ENCODE data around the gene TOP2B. TPM values are rescaled to one million over a fixed set of nuclear protein-coding genes. Genes with fewer than 3 reads are reported as not detected.
A peak's percentile ranks its signal among the peaks of the same experiment; 100 is the strongest.

The TOP2B gene
- total and polyA plus RNA-seq, 9 of the 15 experiments (the other 6 are each of a cell fraction or from before 2014, with no cell fraction given): 45.3 to 186 (median 134) TPM

DNA sequence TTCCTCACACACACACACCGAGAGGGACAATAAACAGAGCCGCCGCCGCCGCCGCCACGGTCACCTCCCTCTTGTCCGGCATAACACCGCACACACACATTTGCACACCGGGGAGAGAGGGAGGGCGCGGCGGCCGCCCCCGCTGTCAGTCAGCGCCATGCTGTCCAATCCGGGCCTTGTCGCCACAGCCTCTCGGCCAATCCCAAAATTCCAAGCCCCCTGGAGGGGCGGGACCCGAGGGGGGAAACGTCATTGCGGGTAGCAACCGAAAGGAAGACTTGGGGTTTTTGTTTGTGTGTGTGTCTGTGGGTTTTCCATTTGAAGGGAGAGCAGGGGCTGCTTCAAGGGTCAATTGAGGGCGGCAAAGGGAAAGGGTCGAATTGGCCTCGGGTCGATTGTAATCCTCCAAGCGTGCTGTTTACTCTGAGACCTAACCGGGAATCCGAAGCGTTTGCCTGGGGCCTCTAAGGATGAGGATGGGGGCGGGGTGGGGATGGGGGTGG, at the start of gene TOP2B (continued):
- TF ChIP-seq, protein P1, sequence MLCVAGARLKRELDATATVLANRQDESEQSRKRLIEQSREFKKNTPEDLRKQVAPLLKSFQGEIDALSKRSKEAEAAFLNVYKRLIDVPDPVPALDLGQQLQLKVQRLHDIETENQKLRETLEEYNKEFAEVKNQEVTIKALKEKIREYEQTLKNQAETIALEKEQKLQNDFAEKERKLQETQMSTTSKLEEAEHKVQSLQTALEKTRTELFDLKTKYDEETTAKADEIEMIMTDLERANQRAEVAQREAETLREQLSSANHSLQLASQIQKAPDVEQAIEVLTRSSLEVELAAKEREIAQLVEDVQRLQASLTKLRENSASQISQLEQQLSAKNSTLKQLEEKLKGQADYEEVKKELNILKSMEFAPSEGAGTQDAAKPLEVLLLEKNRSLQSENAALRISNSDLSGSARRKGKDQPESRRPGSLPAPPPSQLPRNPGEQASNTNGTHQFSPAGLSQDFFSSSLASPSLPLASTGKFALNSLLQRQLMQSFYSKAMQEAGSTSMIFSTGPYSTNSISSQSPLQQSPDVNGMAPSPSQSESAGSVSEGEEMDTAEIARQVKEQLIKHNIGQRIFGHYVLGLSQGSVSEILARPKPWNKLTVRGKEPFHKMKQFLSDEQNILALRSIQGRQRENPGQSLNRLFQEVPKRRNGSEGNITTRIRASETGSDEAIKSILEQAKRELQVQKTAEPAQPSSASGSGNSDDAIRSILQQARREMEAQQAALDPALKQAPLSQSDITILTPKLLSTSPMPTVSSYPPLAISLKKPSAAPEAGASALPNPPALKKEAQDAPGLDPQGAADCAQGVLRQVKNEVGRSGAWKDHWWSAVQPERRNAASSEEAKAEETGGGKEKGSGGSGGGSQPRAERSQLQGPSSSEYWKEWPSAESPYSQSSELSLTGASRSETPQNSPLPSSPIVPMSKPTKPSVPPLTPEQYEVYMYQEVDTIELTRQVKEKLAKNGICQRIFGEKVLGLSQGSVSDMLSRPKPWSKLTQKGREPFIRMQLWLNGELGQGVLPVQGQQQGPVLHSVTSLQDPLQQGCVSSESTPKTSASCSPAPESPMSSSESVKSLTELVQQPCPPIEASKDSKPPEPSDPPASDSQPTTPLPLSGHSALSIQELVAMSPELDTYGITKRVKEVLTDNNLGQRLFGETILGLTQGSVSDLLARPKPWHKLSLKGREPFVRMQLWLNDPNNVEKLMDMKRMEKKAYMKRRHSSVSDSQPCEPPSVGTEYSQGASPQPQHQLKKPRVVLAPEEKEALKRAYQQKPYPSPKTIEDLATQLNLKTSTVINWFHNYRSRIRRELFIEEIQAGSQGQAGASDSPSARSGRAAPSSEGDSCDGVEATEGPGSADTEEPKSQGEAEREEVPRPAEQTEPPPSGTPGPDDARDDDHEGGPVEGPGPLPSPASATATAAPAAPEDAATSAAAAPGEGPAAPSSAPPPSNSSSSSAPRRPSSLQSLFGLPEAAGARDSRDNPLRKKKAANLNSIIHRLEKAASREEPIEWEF (CRISPR knock-in tag; IDR thresholded peaks at IDR 0.05): no peak
- TF ChIP-seq, protein P2, sequence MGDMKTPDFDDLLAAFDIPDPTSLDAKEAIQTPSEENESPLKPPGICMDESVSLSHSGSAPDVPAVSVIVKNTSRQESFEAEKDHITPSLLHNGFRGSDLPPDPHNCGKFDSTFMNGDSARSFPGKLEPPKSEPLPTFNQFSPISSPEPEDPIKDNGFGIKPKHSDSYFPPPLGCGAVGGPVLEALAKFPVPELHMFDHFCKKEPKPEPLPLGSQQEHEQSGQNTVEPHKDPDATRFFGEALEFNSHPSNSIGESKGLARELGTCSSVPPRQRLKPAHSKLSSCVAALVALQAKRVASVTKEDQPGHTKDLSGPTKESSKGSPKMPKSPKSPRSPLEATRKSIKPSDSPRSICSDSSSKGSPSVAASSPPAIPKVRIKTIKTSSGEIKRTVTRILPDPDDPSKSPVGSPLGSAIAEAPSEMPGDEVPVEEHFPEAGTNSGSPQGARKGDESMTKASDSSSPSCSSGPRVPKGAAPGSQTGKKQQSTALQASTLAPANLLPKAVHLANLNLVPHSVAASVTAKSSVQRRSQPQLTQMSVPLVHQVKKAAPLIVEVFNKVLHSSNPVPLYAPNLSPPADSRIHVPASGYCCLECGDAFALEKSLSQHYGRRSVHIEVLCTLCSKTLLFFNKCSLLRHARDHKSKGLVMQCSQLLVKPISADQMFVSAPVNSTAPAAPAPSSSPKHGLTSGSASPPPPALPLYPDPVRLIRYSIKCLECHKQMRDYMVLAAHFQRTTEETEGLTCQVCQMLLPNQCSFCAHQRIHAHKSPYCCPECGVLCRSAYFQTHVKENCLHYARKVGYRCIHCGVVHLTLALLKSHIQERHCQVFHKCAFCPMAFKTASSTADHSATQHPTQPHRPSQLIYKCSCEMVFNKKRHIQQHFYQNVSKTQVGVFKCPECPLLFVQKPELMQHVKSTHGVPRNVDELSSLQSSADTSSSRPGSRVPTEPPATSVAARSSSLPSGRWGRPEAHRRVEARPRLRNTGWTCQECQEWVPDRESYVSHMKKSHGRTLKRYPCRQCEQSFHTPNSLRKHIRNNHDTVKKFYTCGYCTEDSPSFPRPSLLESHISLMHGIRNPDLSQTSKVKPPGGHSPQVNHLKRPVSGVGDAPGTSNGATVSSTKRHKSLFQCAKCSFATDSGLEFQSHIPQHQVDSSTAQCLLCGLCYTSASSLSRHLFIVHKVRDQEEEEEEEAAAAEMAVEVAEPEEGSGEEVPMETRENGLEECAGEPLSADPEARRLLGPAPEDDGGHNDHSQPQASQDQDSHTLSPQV (IDR thresholded peaks at IDR 0.05): no peak
- TF ChIP-seq MCM7 (IDR thresholded peaks at IDR 0.05) (no peak), TEAD1 (CRISPR knock-in tag; IDR thresholded peaks at IDR 0.05) (peak in 1 of 2 experiments; percentile 55; a peak in 1 of 4 replicates), ZNF551 (CRISPR knock-in tag; IDR thresholded peaks at IDR 0.05) (no peak)
- TF ChIP-seq, protein P3, sequence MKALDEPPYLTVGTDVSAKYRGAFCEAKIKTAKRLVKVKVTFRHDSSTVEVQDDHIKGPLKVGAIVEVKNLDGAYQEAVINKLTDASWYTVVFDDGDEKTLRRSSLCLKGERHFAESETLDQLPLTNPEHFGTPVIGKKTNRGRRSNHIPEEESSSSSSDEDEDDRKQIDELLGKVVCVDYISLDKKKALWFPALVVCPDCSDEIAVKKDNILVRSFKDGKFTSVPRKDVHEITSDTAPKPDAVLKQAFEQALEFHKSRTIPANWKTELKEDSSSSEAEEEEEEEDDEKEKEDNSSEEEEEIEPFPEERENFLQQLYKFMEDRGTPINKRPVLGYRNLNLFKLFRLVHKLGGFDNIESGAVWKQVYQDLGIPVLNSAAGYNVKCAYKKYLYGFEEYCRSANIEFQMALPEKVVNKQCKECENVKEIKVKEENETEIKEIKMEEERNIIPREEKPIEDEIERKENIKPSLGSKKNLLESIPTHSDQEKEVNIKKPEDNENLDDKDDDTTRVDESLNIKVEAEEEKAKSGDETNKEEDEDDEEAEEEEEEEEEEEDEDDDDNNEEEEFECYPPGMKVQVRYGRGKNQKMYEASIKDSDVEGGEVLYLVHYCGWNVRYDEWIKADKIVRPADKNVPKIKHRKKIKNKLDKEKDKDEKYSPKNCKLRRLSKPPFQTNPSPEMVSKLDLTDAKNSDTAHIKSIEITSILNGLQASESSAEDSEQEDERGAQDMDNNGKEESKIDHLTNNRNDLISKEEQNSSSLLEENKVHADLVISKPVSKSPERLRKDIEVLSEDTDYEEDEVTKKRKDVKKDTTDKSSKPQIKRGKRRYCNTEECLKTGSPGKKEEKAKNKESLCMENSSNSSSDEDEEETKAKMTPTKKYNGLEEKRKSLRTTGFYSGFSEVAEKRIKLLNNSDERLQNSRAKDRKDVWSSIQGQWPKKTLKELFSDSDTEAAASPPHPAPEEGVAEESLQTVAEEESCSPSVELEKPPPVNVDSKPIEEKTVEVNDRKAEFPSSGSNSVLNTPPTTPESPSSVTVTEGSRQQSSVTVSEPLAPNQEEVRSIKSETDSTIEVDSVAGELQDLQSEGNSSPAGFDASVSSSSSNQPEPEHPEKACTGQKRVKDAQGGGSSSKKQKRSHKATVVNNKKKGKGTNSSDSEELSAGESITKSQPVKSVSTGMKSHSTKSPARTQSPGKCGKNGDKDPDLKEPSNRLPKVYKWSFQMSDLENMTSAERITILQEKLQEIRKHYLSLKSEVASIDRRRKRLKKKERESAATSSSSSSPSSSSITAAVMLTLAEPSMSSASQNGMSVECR (CRISPR knock-in tag; IDR thresholded peaks at IDR 0.05): no peak
